Measurements from ENCODE around the gene HLA-DMA. TPM values are rescaled to one million over a fixed set of nuclear protein-coding genes. Genes with fewer than 3 reads are reported as not detected.

The HLA-DMA gene
- total RNA-seq, 2 donors from 2014 or later = 19.4 to 20.2 TPM

GRCh38 chr6:32971581-32972352 is 18.9 kb upstream of the HLA-DMA start:
- Mint-ChIP-seq H3K9me3 (no peaks in the 10 kb centered on the region), H3K4me1 (ENCODE audit: low read depth) (peaks cover 32% of the 10 kb centered on the region), H3K27me3 (ENCODE audit: low read depth) (no peaks in the 10 kb centered on the region), H3K27ac (peak overlapping the region; percentile 99), H3K36me3 (ENCODE audit: insufficient read depth in 2 of 2) (peaks cover 49 to 65% of the 10 kb centered on the region in 2 donors), H3K4me3 (peak overlapping the region; percentile 86 to 97)
- ATAC-seq (replicated peaks in 1 of 2) = peak; percentile 49 to 50
- DNase-seq = peak; percentile 99 to 100

DNA sequence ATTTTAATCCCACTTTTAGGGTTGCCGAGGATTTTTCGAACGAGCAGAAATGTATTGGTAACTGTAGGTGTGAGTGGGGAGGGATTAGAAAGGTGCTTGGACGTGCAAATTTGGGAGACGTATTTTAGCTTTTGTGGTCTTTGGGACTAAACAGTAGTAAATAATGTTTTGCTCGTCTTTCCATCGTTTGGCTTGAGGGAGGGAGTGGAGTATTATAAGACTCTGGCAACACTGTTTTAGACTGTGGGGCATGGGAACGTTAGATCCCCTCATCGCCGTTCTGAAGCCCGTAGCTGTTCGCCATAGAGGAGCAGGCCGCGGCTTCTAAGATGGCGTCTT is 18.3 kb upstream of the HLA-DMA start:
- ATAC-seq (replicated peaks in 1 of 2) = no peak
- H3K9me3 Mint-ChIP-seq = no peaks in the 10 kb centered on the region
- peaks cover 32% of the 10 kb centered on the region for H3K4me1 Mint-ChIP-seq (ENCODE audit: low read depth)
- H3K27ac Mint-ChIP-seq = peak overlapping the region; percentile 99
- H3K4me3 Mint-ChIP-seq = peak overlapping the region; percentile 86 to 97
- no peak for DNase-seq
- peaks cover 43 to 59% of the 10 kb centered on the region in 2 donors for H3K36me3 Mint-ChIP-seq (ENCODE audit: insufficient read depth in 2 of 2)
- H3K27me3 Mint-ChIP-seq (ENCODE audit: low read depth) = no peaks in the 10 kb centered on the region

DNA sequence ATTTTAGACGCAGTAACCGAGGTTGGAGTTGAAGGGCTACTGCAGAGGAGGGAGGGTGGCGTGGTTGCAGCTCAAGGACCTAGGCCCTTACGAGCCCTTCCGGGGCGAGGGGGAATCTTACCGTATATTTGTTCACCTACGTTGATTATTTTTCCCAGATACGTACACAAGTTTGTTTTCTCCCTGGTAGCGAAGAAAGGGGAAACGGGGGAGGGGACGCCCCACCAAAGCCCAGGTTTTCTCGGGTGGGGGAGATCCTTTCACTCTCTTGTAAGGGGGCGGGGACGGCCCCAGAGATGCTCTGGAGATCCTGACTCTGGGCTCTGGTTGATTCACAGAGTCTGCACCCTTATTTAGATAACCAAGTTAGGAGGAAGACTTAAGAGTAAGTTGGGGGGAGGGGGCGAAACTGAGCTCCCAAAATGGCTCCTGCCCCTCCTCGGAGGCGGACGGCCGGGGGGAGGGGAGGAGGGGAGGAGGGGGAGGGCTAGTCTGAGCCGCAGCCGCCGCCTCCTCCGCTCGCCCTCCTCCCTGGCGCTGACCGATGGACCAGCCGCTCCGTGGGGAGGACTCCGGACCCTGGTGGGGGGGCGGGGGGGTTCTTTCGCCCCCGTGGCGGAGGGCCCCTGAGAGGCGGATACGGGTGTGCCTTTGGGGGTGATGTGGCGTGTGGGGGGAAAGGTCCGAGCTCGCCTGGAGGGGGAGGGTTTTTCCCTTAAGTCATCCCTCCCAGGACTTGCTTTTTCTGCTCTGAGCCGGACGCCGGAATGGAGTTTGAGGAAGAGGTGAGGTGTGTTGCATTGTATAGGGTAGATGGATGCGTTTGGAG is 17.7 kb upstream of the HLA-DMA start:
- H3K36me3 Mint-ChIP-seq (ENCODE audit: insufficient read depth in 2 of 2) = peaks cover 38 to 53% of the 10 kb centered on the region in 2 donors
- H3K27me3 Mint-ChIP-seq (ENCODE audit: low read depth) = no peaks in the 10 kb centered on the region
- peak overlapping the region; percentile 86 to 97 for H3K4me3 Mint-ChIP-seq
- ATAC-seq (replicated peaks in 1 of 2) (peak; percentile 21 to 44), DNase-seq (peak; percentile 88 to 91)
- H3K27ac Mint-ChIP-seq = peak overlapping the region; percentile 99
- H3K9me3 Mint-ChIP-seq = no peaks in the 10 kb centered on the region
- peaks cover 32% of the 10 kb centered on the region for H3K4me1 Mint-ChIP-seq (ENCODE audit: low read depth)

DNA sequence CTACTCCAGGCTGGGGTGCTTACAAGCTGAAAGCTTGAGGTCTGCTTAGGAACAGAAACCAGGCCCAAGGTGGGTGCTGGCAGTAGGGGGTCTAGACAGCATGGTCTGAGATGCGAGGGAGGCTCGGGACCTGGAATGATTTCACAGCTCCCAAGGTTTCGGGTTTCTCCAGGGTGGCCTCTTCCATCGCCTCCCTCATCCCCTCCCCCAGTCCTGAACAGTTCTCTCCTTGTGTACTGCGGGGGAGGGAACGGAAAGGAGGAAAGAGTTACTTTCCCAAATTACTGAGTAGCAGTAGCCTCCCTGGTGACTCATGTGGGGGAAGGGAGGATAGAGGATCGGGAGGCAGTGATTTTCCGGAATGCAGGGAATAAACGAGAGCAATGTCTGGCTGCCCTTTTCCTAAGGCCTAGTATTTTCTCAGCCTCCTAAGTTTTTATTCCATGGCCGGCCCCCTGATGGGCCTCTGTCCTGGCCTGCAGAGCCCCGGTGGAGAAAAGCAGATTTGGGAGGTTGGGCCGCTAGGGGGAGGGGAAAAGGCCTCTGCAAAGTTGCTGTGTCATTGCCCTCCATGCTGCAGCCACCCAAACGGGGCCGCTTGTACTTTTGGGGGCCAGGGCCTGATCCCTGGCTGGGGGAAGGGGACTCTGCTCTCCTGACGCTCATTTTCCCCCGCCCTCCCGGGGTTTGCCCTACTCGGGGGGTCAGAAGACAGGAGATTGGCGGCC is 17.0 kb upstream of the HLA-DMA start:
- ATAC-seq (replicated peaks in 1 of 2) (peak in 1 of 2 donors; percentile 0), DNase-seq (peak; percentile 81 to 85)
- peaks cover 31 to 46% of the 10 kb centered on the region in 2 donors for H3K36me3 Mint-ChIP-seq (ENCODE audit: insufficient read depth in 2 of 2)
- H3K27ac Mint-ChIP-seq = peak overlapping the region; percentile 98
- H3K4me1 Mint-ChIP-seq (ENCODE audit: low read depth) = peaks cover 32% of the 10 kb centered on the region
- peak overlapping the region; percentile 86 to 97 for H3K4me3 Mint-ChIP-seq
- H3K9me3 Mint-ChIP-seq = no peaks in the 10 kb centered on the region
- H3K27me3 Mint-ChIP-seq (ENCODE audit: low read depth) = no peaks in the 10 kb centered on the region

DNA sequence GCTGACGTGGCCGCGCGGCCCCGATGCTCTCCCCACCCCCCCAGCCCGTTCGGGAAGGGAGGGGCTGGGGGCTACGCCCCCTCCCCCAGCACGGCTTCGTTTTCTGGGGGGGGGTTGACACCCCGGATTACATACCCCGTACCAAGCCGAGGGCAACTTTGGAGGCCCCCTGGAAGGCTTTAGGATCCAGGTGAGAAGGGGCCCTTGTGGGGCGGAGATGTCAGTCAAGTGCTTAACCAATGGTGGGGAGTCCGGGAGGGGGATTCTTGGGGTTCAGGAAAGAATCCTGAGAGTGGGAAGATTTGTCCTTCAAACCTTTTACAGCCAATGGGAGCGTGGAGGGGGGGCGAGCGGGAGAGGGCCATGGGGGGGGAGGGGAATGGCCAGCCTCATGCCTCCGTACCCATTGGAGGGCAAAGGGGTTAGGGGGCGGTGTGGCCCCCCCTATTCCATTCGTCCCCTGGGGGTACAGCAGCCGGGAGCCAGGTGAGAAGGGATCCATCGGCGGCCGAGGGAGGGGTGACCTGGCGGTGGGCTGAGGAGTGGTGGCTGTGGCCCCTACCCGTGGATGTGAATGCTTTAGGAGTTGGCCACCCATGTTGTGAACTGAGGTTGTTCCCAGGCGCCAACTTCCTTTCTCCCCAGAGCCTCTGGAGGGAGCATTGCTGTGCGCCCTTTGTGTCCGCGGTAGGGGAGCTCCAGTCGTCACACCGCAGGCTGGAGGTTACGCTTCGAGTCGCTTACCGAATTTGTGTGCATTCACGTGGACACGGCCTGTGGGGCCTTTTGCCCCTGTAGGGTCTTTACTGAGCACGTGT is 16.2 kb upstream of the HLA-DMA start:
- peak overlapping the region; percentile 98 for H3K27ac Mint-ChIP-seq
- peaks cover 27 to 39% of the 10 kb centered on the region in 2 donors for H3K36me3 Mint-ChIP-seq (ENCODE audit: insufficient read depth in 2 of 2)
- no peaks in the 10 kb centered on the region for H3K27me3 Mint-ChIP-seq (ENCODE audit: low read depth)
- ATAC-seq (replicated peaks in 1 of 2) = peak; percentile 10 to 16
- H3K9me3 Mint-ChIP-seq = no peaks in the 10 kb centered on the region
- peaks cover 31% of the 10 kb centered on the region for H3K4me1 Mint-ChIP-seq (ENCODE audit: low read depth)
- peak overlapping the region; percentile 86 to 97 for H3K4me3 Mint-ChIP-seq
- DNase-seq = peak; percentile 73 to 85

DNA sequence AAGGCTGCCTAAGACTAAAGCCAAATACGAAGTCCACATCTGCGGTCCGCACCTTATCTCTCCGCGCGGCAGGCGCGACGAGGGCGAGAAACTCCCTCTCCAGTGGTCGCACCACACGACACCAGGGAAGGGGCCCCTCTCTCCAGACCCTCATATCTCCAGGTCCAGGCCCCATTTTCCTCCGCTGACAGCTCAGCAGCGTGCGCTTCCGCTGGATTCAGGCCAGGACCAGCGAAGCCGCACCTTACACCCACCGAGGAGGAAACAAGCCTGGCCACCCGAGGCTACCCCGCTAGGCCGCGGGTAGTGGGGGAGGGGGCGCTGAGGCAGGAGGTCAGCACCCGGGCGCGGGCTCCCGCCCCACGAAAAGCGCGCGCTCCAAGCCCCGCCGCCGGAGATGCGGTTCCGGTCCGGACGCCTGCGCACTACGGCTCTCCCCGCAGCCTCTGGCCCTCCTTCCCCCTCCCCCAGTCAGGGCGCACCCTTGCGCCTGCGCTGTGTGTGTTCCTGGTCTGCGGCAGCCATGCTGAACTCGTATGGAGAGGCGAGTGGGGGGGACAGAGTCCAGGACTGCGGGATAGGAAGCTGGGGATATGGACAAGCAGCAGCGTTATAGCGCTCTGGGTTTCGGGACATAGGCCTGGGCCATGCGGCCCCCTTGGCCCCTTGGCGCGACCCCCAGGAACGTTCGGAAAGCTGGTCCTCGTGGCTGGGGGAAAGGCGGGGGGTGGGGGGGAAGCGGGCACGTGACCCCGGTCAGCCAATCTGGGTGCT is 15.4 kb upstream of the HLA-DMA start, which contains the start of gene BRD2:
TSS of gene BRD2 (plus strand) at position 502 of the 774 bp plus-strand sequence. CDS start 4,305 bp downstream, outside the sequence.
- Mint-ChIP-seq H3K4me3 (peak within 1 kb of the TSS; percentile 86 to 97), H3K36me3 (ENCODE audit: insufficient read depth in 2 of 2) (peaks cover 20 to 31% of the 10 kb centered on the region in 2 donors), H3K27ac (peak within 1 kb of the TSS; percentile 98), H3K4me1 (ENCODE audit: low read depth) (peaks cover 34% of the 10 kb centered on the region), H3K9me3 (no peaks in the 10 kb centered on the region), H3K27me3 (ENCODE audit: low read depth) (no peaks in the 10 kb centered on the region)
- DNase-seq (peak; percentile 96 to 97), ATAC-seq (replicated peaks in 1 of 2) (peak; percentile 34 to 37)

GRCh38 chr6:32967151-32968091 is 14.5 kb upstream of the HLA-DMA start:
- DNase-seq (no peak), ATAC-seq (replicated peaks in 1 of 2) (no peak)
- Mint-ChIP-seq H3K36me3 (ENCODE audit: insufficient read depth in 2 of 2) (peaks cover 13 to 22% of the 10 kb centered on the region in 2 donors), H3K9me3 (no peaks in the 10 kb centered on the region), H3K4me1 (ENCODE audit: low read depth) (peaks cover 38% of the 10 kb centered on the region), H3K4me3 (peak overlapping the region; percentile 82 to 86), H3K27me3 (ENCODE audit: low read depth) (no peaks in the 10 kb centered on the region), H3K27ac (peak overlapping the region; percentile 71)

- Mint-ChIP-seq H3K9me3 (no peaks in the 10 kb centered on the region), H3K4me1 (ENCODE audit: low read depth) (peaks cover 53% of the 10 kb centered on the region), H3K4me3 (no peak overlapping the region), H3K36me3 (ENCODE audit: insufficient read depth in 2 of 2) (peaks cover 7 to 14% of the 10 kb centered on the region in 2 donors), H3K27me3 (ENCODE audit: low read depth) (no peaks in the 10 kb centered on the region), H3K27ac (no peak overlapping the region)
- DNase-seq (no peak), ATAC-seq (replicated peaks in 1 of 2) (no peak)
Measured at GRCh38 chr6:32964776-32965175, 11.9 kb upstream of the HLA-DMA start.

- peaks cover 53% of the 10 kb centered on the region for H3K4me1 Mint-ChIP-seq (ENCODE audit: low read depth)
- no peaks in the 10 kb centered on the region for H3K27me3 Mint-ChIP-seq (ENCODE audit: low read depth)
- DNase-seq (no peak), ATAC-seq (replicated peaks in 1 of 2) (no peak)
- H3K4me3 Mint-ChIP-seq = peak overlapping the region in 1 of 2 donors; percentile 2
- peak overlapping the region; percentile 68 for H3K27ac Mint-ChIP-seq
- peaks cover 6 to 11% of the 10 kb centered on the region in 2 donors for H3K36me3 Mint-ChIP-seq (ENCODE audit: insufficient read depth in 2 of 2)
- no peaks in the 10 kb centered on the region for H3K9me3 Mint-ChIP-seq
Measured at GRCh38 chr6:32963866-32964265, 11.0 kb upstream of the HLA-DMA start.

- Mint-ChIP-seq H3K36me3 (ENCODE audit: insufficient read depth in 2 of 2) (peaks cover 2 to 7% of the 10 kb centered on the region in 2 donors), H3K4me3 (no peak overlapping the region), H3K27me3 (ENCODE audit: low read depth) (no peaks in the 10 kb centered on the region), H3K27ac (no peak overlapping the region), H3K9me3 (no peaks in the 10 kb centered on the region), H3K4me1 (ENCODE audit: low read depth) (peaks cover 51% of the 10 kb centered on the region)
- ATAC-seq (replicated peaks in 1 of 2) (no peak), DNase-seq (no peak)
Measured at GRCh38 chr6:32962213-32962826, 9.4 kb upstream of the HLA-DMA start.
